ENCODE measurements around the gene BMP7. TPM values are rescaled to one million over a fixed set of nuclear protein-coding genes. Genes with fewer than 3 reads are reported as not detected.
A peak's percentile ranks its signal among the peaks of the same experiment; 100 is the strongest.

BMP7 gene
- total RNA-seq, 4 donors from 2014 or later, result 19.2 to 39.2 (median 28.2) TPM

DNA sequence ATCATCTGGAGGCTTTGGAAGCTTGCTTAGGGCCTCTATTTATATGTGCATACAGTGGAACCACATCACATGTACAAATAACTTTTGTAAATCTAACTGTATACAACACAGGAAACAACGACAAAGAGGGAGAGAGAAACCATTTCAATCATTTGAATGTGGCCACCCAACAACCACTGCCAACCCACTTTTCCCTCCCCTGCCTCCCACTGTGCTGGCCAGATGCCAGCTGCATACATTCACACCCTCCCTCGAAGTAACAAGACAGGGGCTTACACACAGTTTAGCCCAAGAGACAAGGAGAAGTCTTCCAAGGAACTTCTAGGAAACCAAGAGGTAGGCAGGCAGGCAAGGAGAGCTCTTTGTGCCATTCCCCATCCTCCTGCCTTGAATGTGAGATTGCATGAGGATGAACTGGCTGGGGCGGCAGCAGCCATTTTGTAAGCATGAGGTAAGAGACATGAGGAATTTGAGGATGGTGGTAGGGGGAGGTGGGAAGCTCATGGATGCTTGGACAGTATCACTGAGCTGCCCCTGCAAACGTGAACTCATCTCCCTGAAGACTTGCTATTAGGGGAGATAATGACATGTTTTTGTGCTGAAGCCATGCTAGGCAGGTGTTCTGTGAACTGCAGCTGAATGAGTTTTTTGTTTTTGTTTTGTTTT is 18.2 kb downstream of the BMP7 start:
- H3K36me3 ChIP-seq, result no peaks in the 10 kb centered on the region
- H3K9me3 ChIP-seq, result no peaks in the 10 kb centered on the region
- DNase-seq (ENCODE audit: low spot score in 2 of 2), result no peak
- H3K27me3 ChIP-seq, result no peaks in the 10 kb centered on the region
- no peak overlapping the region for H3K27ac ChIP-seq
- 77% methylated on average over 3 of the region's 4 CpGs for WGBS
- H3K4me1 ChIP-seq, result peaks cover 20% of the 10 kb centered on the region
- H3K4me3 ChIP-seq, result no peak overlapping the region
- TF ChIP-seq EP300 (IDR thresholded peaks at IDR 0.05) (no peak), POLR2AphosphoS5 (IDR thresholded peaks at IDR 0.05) (no peak), POLR2A (IDR thresholded peaks at IDR 0.05) (no peak)
- TF ChIP-seq, protein P1, sequence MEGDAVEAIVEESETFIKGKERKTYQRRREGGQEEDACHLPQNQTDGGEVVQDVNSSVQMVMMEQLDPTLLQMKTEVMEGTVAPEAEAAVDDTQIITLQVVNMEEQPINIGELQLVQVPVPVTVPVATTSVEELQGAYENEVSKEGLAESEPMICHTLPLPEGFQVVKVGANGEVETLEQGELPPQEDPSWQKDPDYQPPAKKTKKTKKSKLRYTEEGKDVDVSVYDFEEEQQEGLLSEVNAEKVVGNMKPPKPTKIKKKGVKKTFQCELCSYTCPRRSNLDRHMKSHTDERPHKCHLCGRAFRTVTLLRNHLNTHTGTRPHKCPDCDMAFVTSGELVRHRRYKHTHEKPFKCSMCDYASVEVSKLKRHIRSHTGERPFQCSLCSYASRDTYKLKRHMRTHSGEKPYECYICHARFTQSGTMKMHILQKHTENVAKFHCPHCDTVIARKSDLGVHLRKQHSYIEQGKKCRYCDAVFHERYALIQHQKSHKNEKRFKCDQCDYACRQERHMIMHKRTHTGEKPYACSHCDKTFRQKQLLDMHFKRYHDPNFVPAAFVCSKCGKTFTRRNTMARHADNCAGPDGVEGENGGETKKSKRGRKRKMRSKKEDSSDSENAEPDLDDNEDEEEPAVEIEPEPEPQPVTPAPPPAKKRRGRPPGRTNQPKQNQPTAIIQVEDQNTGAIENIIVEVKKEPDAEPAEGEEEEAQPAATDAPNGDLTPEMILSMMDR (IDR thresholded peaks at IDR 0.05), result no peak

- WGBS, result 71% methylated on average over 8 of the region's 8 CpGs
- H3K4me1 ChIP-seq, result peaks cover 28% of the 10 kb centered on the region
- H3K9me3 ChIP-seq, result no peaks in the 10 kb centered on the region
- no peak for DNase-seq (ENCODE audit: low spot score in 2 of 2)
- H3K4me3 ChIP-seq, result no peak overlapping the region
- H3K36me3 ChIP-seq, result no peaks in the 10 kb centered on the region
- no peaks in the 10 kb centered on the region for H3K27me3 ChIP-seq
- no peak overlapping the region for H3K27ac ChIP-seq
- TF ChIP-seq, protein P1 (IDR thresholded peaks at IDR 0.05), result no peak
Observed at GRCh38 chr20:57247292-57247965, 19.0 kb downstream of the BMP7 start.

GRCh38 chr20:57245997-57246396 is 20.4 kb downstream of the BMP7 start:
- WGBS, result 98% methylated on average over 5 of the region's 5 CpGs
- Histone ChIP-seq H3K9me3 (no peaks in the 10 kb centered on the region), H3K27me3 (no peaks in the 10 kb centered on the region), H3K4me3 (no peak overlapping the region), H3K4me1 (peaks cover 31% of the 10 kb centered on the region), H3K36me3 (no peaks in the 10 kb centered on the region), H3K27ac (no peak overlapping the region)
- TF ChIP-seq POLR2A (IDR thresholded peaks at IDR 0.05) (no peak), EP300 (IDR thresholded peaks at IDR 0.05) (no peak), POLR2AphosphoS5 (IDR thresholded peaks at IDR 0.05) (no peak)
- TF ChIP-seq, protein P1 (IDR thresholded peaks at IDR 0.05), result no peak
- DNase-seq (ENCODE audit: low spot score in 2 of 2), result no peak

DNA sequence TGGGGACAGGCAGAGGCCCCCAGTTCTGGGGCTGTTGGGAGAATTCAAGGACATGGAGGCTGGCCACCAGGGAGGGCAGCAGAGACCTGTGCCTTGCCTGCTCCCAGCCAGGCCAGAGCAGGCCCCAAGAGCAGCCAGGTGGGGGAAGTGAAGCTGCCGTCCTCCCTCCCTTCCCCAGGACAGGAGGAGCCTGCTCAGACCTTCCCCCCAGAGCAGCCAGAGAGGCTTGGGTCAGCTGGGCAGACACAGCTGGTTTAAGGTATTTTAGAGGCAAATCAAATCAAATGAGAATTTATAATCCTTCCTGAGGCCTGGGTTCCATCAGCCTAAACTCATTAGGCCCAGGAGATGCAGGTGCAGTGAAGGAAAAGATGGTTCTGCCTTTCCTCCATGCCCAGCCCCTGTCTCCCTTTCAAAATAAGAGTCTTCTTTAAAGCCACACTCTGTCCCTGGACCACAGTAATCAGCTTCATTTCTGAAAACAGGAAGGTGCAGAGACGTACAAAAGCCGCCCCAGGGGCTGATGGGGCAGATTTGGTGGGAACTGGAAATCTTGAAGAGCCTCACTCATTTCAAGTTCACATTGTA is 21.7 kb downstream of the BMP7 start:
- H3K4me1 ChIP-seq, result peaks cover 31% of the 10 kb centered on the region
- DNase-seq (ENCODE audit: low spot score in 2 of 2), result no peak
- no peaks in the 10 kb centered on the region for H3K27me3 ChIP-seq
- 79% methylated on average over 3 of the region's 3 CpGs for WGBS
- TF ChIP-seq POLR2A (IDR thresholded peaks at IDR 0.05) (no peak), POLR2AphosphoS5 (IDR thresholded peaks at IDR 0.05) (no peak), EP300 (IDR thresholded peaks at IDR 0.05) (no peak)
- TF ChIP-seq, protein P1 (IDR thresholded peaks at IDR 0.05), result no peak
- H3K4me3 ChIP-seq, result no peak overlapping the region
- peak overlapping the region; percentile 14 for H3K27ac ChIP-seq
- no peaks in the 10 kb centered on the region for H3K36me3 ChIP-seq
- H3K9me3 ChIP-seq, result no peaks in the 10 kb centered on the region

GRCh38 chr20:57244221-57244585 is 22.2 kb downstream of the BMP7 start:
- no peak for DNase-seq (ENCODE audit: low spot score in 2 of 2)
- H3K36me3 ChIP-seq, result no peaks in the 10 kb centered on the region
- no peak for TF ChIP-seq EP300 (IDR thresholded peaks at IDR 0.05)
- no peak for TF ChIP-seq POLR2A (IDR thresholded peaks at IDR 0.05)
- TF ChIP-seq POLR2AphosphoS5 (IDR thresholded peaks at IDR 0.05), result no peak
- no CpG with 5 or more reads among the region's 7 CpGs for WGBS
- H3K4me3 ChIP-seq, result no peak overlapping the region
- H3K27me3 ChIP-seq, result no peaks in the 10 kb centered on the region
- peak overlapping the region; percentile 55 for H3K27ac ChIP-seq
- peaks cover 31% of the 10 kb centered on the region for H3K4me1 ChIP-seq
- H3K9me3 ChIP-seq, result no peaks in the 10 kb centered on the region
